ENCODE data around the gene TMEM89.

Gene TMEM89

DNA sequence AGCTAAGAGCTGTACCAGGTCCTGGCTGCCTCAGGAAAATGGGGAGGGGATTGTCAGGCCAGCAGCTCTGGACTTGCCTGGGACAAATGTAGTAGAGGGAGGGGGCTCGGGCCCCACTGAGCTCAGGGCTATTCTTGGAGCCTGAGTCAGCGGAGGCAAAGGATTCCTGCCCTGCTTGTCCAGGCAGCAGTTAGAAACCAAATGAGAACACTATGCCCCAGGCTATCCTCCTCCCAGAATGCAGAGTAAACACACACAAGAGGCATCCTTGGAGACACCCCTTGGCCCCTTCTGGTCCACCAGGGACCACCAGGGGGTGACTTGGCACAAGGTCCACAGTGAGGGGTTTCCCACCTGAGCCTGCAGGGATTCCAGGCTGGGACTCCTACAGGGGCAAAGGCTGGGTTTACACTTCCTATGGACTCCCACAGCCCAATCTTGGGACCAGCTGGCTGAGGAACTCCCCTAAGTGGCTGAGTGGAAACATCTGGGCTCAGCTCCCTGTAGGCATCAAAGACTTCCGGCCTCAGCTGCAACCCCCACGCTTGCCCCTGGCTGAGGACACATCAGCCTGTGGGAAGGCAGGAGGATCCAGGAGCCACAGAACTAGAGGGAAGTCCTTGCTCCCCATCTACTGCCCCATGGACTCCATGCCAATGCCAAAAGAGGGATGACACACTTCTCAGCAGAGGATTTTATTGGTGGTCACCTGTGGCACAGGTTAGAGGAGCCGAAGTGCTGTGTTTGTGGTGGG, 23.1 kb downstream of the TMEM89 start:
- peak overlapping the region; percentile 64 for H3K27ac ChIP-seq (ENCODE audit: extremely low read depth, low read depth, low read length)
- no peak overlapping the region for H3K4me3 ChIP-seq (ENCODE audit: low read depth, low read length)
- H3K36me3 ChIP-seq (ENCODE audit: control insufficient read depth in 2 of 2, insufficient read depth in 1 of 2, low read length in 2 of 2) = peaks cover 6 to 67% of the 10 kb centered on the region in 2 experiments; a peak in 2 of 3 replicates
- ChIA-PET POLR2A (interaction anchor here (0.8 to 2.3 kb wide), 4 partner anchors 37 to 153 kb away, joined by 3 to 8 read pairs (median 4); partner anchors contain the start of gene SLC26A6), CTCF (no interaction called here)
- H3K9me3 ChIP-seq (ENCODE audit: control insufficient read depth, insufficient read depth, low read depth, low read length) = no peaks in the 10 kb centered on the region
- no peaks in the 10 kb centered on the region; the same call in 1 of the 2 replicates for H3K4me1 ChIP-seq (ENCODE audit: control insufficient read depth, insufficient read depth, low read length)
- TF ChIP-seq ZFP3 (tag by site-specific recombination; IDR thresholded peaks at IDR 0.05; ENCODE audit: low read depth) (no peak), ZBTB17 (tag by site-specific recombination; IDR thresholded peaks at IDR 0.05) (peak; percentile 64), ZEB2 (tag by site-specific recombination; IDR thresholded peaks at IDR 0.05) (peak; percentile 68), ZNF324 (tag by site-specific recombination; IDR thresholded peaks at IDR 0.05) (peak; percentile 64; the same call in 1 of the 2 replicates), SCRT2 (tag by site-specific recombination; IDR thresholded peaks at IDR 0.05) (peak; percentile 86), ZNF629 (tag by site-specific recombination; IDR thresholded peaks at IDR 0.05) (peak; percentile 61), ZFP69B (tag by site-specific recombination; IDR thresholded peaks at IDR 0.05) (peak; percentile 36; the same call in 1 of the 2 replicates), ZNF654 (tag by site-specific recombination; IDR thresholded peaks at IDR 0.05; ENCODE audit: low read depth) (no peak), ZBTB48 (tag by site-specific recombination; IDR thresholded peaks at IDR 0.05) (peak; percentile 72; the same call in 1 of the 2 replicates), WT1 (tag by site-specific recombination; IDR thresholded peaks at IDR 0.05) (peak; percentile 96), SP2 (tag by site-specific recombination; IDR thresholded peaks at IDR 0.05) (peak; percentile 40), ZNF248 (tag by site-specific recombination; IDR thresholded peaks at IDR 0.05) (no peak), GLIS1 (tag by site-specific recombination; IDR thresholded peaks at IDR 0.05) (peak; percentile 98), ZNF624 (tag by site-specific recombination; IDR thresholded peaks at IDR 0.05) (no peak), ZNF335 (tag by site-specific recombination; conservative IDR thresholded peaks at IDR 0.05) (peak; percentile 76), ZBTB21 (tag by site-specific recombination; IDR thresholded peaks at IDR 0.05) (peak; percentile 52; the same call in 1 of the 2 replicates), ZXDB (tag by site-specific recombination; IDR thresholded peaks at IDR 0.05) (peak; percentile 92), SP7 (tag by site-specific recombination; IDR thresholded peaks at IDR 0.05) (peak; percentile 64), FEZF1 (tag by site-specific recombination; IDR thresholded peaks at IDR 0.05) (peak; percentile 46; the same call in 1 of the 2 replicates), OSR2 (tag by site-specific recombination; IDR thresholded peaks at IDR 0.05) (peak; percentile 67), ZNF548 (tag by site-specific recombination; IDR thresholded peaks at IDR 0.05) (no peak), ZNF707 (tag by site-specific recombination; IDR thresholded peaks at IDR 0.05) (no peak), ZNF394 (tag by site-specific recombination; IDR thresholded peaks at IDR 0.05; ENCODE audit: borderline replicate concordance) (peak; percentile 51; the same call in 1 of the 2 replicates), ZNF626 (tag by site-specific recombination; IDR thresholded peaks at IDR 0.05) (no peak), GLIS2 (tag by site-specific recombination; IDR thresholded peaks at IDR 0.05) (peak; percentile 70), MEIS1 (CRISPR knock-in tag; IDR thresholded peaks at IDR 0.05; ENCODE audit: borderline replicate concordance) (no peak), EGR2 (tag by site-specific recombination; IDR thresholded peaks at IDR 0.05; ENCODE audit: low read depth) (peak; percentile 50; the same call in 1 of the 2 replicates), ZFHX2 (tag by site-specific recombination; conservative IDR thresholded peaks at IDR 0.05) (peak; percentile 72), ZNF747 (tag by site-specific recombination; IDR thresholded peaks at IDR 0.05) (no peak), ZIC2 (tag by site-specific recombination; IDR thresholded peaks at IDR 0.05) (peak; percentile 98)
- TF ChIP-seq, protein P1, sequence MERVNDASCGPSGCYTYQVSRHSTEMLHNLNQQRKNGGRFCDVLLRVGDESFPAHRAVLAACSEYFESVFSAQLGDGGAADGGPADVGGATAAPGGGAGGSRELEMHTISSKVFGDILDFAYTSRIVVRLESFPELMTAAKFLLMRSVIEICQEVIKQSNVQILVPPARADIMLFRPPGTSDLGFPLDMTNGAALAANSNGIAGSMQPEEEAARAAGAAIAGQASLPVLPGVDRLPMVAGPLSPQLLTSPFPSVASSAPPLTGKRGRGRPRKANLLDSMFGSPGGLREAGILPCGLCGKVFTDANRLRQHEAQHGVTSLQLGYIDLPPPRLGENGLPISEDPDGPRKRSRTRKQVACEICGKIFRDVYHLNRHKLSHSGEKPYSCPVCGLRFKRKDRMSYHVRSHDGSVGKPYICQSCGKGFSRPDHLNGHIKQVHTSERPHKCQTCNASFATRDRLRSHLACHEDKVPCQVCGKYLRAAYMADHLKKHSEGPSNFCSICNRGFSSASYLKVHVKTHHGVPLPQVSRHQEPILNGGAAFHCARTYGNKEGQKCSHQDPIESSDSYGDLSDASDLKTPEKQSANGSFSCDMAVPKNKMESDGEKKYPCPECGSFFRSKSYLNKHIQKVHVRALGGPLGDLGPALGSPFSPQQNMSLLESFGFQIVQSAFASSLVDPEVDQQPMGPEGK (tag by site-specific recombination; IDR thresholded peaks at IDR 0.05) = peak; percentile 64
- TF ChIP-seq, protein P2, sequence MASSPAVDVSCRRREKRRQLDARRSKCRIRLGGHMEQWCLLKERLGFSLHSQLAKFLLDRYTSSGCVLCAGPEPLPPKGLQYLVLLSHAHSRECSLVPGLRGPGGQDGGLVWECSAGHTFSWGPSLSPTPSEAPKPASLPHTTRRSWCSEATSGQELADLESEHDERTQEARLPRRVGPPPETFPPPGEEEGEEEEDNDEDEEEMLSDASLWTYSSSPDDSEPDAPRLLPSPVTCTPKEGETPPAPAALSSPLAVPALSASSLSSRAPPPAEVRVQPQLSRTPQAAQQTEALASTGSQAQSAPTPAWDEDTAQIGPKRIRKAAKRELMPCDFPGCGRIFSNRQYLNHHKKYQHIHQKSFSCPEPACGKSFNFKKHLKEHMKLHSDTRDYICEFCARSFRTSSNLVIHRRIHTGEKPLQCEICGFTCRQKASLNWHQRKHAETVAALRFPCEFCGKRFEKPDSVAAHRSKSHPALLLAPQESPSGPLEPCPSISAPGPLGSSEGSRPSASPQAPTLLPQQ (tag by site-specific recombination; IDR thresholded peaks at IDR 0.05) = peak; percentile 71; the same call in 1 of the 2 replicates
- TF ChIP-seq, protein P3, sequence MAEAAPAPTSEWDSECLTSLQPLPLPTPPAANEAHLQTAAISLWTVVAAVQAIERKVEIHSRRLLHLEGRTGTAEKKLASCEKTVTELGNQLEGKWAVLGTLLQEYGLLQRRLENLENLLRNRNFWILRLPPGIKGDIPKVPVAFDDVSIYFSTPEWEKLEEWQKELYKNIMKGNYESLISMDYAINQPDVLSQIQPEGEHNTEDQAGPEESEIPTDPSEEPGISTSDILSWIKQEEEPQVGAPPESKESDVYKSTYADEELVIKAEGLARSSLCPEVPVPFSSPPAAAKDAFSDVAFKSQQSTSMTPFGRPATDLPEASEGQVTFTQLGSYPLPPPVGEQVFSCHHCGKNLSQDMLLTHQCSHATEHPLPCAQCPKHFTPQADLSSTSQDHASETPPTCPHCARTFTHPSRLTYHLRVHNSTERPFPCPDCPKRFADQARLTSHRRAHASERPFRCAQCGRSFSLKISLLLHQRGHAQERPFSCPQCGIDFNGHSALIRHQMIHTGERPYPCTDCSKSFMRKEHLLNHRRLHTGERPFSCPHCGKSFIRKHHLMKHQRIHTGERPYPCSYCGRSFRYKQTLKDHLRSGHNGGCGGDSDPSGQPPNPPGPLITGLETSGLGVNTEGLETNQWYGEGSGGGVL (tag by site-specific recombination; IDR thresholded peaks at IDR 0.05) = peak; percentile 56; the same call in 1 of the 2 replicates
- TF ChIP-seq, protein P4, sequence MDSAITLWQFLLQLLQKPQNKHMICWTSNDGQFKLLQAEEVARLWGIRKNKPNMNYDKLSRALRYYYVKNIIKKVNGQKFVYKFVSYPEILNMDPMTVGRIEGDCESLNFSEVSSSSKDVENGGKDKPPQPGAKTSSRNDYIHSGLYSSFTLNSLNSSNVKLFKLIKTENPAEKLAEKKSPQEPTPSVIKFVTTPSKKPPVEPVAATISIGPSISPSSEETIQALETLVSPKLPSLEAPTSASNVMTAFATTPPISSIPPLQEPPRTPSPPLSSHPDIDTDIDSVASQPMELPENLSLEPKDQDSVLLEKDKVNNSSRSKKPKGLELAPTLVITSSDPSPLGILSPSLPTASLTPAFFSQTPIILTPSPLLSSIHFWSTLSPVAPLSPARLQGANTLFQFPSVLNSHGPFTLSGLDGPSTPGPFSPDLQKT (IDR thresholded peaks at IDR 0.05; ENCODE audit: borderline replicate concordance, low read depth, low read length) = no peak

All from HEK293 (cell line).